Measurements from ENCODE around the gene GCC2. TPM values are rescaled to one million over a fixed set of nuclear protein-coding genes. Genes with fewer than 3 reads are reported as not detected.

GCC2 gene
- total and polyA plus RNA-seq, 2 experiments from 2014 or later, result 39.4 to 48.1 TPM

DNA sequence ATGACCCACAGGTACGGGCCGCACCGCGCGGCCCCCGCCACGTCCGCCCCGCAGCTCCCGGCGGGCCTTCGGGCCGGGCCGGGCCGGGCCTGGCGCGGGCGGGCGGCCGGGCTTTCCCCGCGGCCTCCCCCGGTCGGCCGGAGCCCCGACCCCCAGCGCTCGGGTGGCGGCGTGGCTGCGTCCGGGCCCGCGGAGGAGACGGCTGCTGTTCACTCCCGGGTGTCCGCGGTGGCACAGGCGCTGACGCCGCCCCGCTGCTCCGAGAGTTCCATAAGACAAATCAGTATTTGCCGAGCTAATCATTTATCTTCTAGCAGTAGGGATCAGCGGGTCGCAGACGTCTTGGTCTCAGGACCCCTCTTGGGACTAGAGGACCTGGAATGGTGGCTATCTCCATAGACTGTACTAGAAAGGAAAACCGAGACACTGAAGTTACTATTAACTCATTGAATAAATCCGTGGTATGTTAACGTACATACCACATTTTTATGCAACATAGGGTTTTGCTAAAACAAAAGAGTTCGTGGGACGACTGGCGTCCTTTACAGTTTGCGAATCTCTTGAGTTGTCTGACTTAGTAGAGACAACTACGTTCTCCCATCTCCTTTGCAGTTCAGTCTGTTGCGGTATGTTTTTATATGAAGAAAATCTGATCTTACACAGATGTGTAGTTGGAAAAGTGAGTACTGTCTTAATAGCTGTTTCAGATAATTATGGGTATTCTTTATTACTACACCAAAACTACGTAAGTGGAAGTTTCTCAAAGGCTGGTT lies 85.8 kb downstream of the GCC2 start:
- Histone ChIP-seq H3K27ac (peak overlapping the region; percentile 93), H3K27me3 (no peaks in the 10 kb centered on the region), H4K20me1 (ENCODE audit: insufficient read depth, poor library complexity, severe bottlenecking) (peaks cover 45% of the 10 kb centered on the region), H3K36me3 (replicated peaks; ENCODE audit: insufficient read depth, low read depth) (no peaks in the 10 kb centered on the region), H3K4me1 (ENCODE audit: insufficient read depth) (peaks cover 23% of the 10 kb centered on the region), H3K79me2 (peaks cover 63% of the 10 kb centered on the region), H3K4me3 (peak overlapping the region; percentile 47), H3K4me2 (peak overlapping the region; percentile 89), H3K9me3 (ENCODE audit: low read depth) (no peaks in the 10 kb centered on the region), H3K9me2 (replicated peaks; ENCODE audit: insufficient read depth) (no peaks in the 10 kb centered on the region), H2AFZ (peak overlapping the region; percentile 33)
- under 1% methylated on average over 34 of the region's 57 CpGs for WGBS (ENCODE audit: low lambda C conversion rate, missing lambda C conversion rate)
- TF ChIP-seq EZH2phosphoT487 (IDR thresholded peaks at IDR 0.05; ENCODE audit: low read depth, severe bottlenecking, unreplicated experiment), result no peak
- TF ChIP-seq CTCF (IDR thresholded peaks at IDR 0.05; ENCODE audit: poor library complexity), result no peak
- TF ChIP-seq EZH2 (IDR thresholded peaks at IDR 0.05; ENCODE audit: borderline replicate concordance), result no peak
- peak; percentile 60 for DNase-seq (ENCODE audit: low spot score)

DNA sequence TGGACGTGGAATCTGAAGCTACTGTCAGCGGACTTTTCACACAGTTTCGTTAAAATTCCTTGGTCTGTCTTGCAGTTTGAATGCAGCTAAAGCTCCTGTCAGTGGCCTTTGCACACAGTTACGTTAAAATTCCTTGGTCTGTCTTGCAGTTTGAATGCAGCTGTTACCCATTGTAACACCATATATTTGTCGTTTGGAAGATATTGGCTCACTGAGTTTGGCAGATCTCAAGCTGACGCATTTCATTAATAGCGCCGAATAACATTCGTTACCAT lies 86.3 kb downstream of the GCC2 start:
- Histone ChIP-seq H3K4me2 (peak overlapping the region; percentile 89), H3K9me3 (ENCODE audit: low read depth) (no peaks in the 10 kb centered on the region), H2AFZ (peak overlapping the region; percentile 33), H3K27me3 (no peaks in the 10 kb centered on the region), H3K9me2 (replicated peaks; ENCODE audit: insufficient read depth) (no peaks in the 10 kb centered on the region), H4K20me1 (ENCODE audit: insufficient read depth, poor library complexity, severe bottlenecking) (peaks cover 45% of the 10 kb centered on the region), H3K36me3 (replicated peaks; ENCODE audit: insufficient read depth, low read depth) (no peaks in the 10 kb centered on the region), H3K79me2 (peaks cover 68% of the 10 kb centered on the region), H3K27ac (peak overlapping the region; percentile 93), H3K4me1 (ENCODE audit: insufficient read depth) (peaks cover 25% of the 10 kb centered on the region), H3K4me3 (peak overlapping the region; percentile 41)
- TF ChIP-seq EZH2phosphoT487 (IDR thresholded peaks at IDR 0.05; ENCODE audit: low read depth, severe bottlenecking, unreplicated experiment) (no peak), CTCF (IDR thresholded peaks at IDR 0.05; ENCODE audit: poor library complexity) (no peak), EZH2 (IDR thresholded peaks at IDR 0.05; ENCODE audit: borderline replicate concordance) (no peak)
- 23% methylated on average over 9 of the region's 9 CpGs for WGBS (ENCODE audit: low lambda C conversion rate, missing lambda C conversion rate)
- DNase-seq (ENCODE audit: low spot score), result peak; percentile 19

GRCh38 chr2:108536133-108536780 lies 87.3 kb downstream of the GCC2 start:
- peak overlapping the region; percentile 89 for H3K4me2 ChIP-seq
- peaks cover 35% of the 10 kb centered on the region for H3K4me1 ChIP-seq (ENCODE audit: insufficient read depth)
- peak overlapping the region; percentile 41 for H3K4me3 ChIP-seq
- 90% methylated on average over 7 of the region's 7 CpGs for WGBS (ENCODE audit: low lambda C conversion rate, missing lambda C conversion rate)
- no peaks in the 10 kb centered on the region for H3K36me3 ChIP-seq (replicated peaks; ENCODE audit: insufficient read depth, low read depth)
- no peak for DNase-seq (ENCODE audit: low spot score)
- no peak for TF ChIP-seq EZH2phosphoT487 (IDR thresholded peaks at IDR 0.05; ENCODE audit: low read depth, severe bottlenecking, unreplicated experiment)
- TF ChIP-seq CTCF (IDR thresholded peaks at IDR 0.05; ENCODE audit: poor library complexity), result no peak
- H3K9me3 ChIP-seq (ENCODE audit: low read depth), result no peaks in the 10 kb centered on the region
- H3K79me2 ChIP-seq, result peaks cover 78% of the 10 kb centered on the region
- H4K20me1 ChIP-seq (ENCODE audit: insufficient read depth, poor library complexity, severe bottlenecking), result peaks cover 53% of the 10 kb centered on the region
- no peak overlapping the region for H2AFZ ChIP-seq
- H3K9me2 ChIP-seq (replicated peaks; ENCODE audit: insufficient read depth), result no peaks in the 10 kb centered on the region
- no peak overlapping the region for H3K27ac ChIP-seq
- H3K27me3 ChIP-seq, result no peaks in the 10 kb centered on the region

Measured in hepatocyte (in vitro differentiated cells).